CD4-positive, alpha-beta T cell treated with Interleukin-6 at 100 ng/mL for 8 hours (primary cell): ENCODE data around the gene RSF1.
A peak's percentile ranks its signal among the peaks of the same experiment; 100 is the strongest.

ENCODE experiments used
- DNase-seq: peaks from one replicate; pipeline ENCODE4 v3.0.0-alpha.2; 2020; ENCODE audit warnings: mixed read lengths, low spot score

Gene RSF1

DNA sequence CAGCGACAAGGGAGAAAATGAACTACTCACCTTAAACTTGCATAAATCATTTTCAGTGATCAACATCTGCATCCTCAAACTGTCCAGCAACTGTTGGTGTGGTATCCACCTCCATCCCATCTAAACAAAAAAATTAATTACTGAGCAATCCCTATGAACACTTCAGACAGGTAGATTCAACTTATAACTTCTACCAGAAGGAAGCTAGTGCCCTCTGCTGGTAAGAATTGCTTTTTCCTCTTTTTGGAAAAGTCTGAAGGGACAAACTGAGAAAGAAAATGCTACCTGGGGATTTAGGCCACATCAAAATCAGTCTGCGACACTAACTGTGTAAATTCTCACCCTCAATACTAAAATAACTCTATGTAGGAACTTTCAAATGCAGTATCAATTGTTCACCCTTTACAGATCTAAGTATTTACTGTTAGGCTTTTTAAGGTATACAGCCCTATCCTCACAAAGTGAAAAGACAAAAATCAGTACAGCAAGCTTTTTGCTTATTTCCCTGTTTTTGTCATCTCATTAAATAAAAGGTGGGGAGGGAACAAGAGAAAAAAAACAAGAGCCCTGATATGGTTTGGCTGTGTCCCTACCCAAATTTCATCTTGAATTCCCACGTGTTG is 200.8 kb downstream of the RSF1 start:
- peak; percentile 37 for DNase-seq

DNA sequence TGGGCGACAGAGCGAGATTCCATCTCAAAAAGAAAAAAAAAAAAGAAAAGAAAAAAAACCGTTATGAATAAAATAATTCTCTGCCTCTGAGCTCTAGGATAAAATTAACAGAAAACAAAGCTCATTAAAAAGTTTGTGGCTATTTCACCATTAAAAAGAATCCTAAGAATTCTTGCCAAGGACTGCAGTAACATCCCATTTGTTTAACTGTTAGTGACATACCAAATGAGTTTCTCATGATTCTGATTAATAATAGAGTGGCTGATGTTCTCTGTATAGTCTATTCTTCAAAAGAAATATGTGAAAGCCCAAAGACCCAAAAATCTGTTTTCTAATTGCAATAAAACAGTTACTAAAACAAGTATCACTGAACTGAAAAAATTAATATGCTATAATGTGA is 202.6 kb downstream of the RSF1 start:
- DNase-seq, result no peak

DNA sequence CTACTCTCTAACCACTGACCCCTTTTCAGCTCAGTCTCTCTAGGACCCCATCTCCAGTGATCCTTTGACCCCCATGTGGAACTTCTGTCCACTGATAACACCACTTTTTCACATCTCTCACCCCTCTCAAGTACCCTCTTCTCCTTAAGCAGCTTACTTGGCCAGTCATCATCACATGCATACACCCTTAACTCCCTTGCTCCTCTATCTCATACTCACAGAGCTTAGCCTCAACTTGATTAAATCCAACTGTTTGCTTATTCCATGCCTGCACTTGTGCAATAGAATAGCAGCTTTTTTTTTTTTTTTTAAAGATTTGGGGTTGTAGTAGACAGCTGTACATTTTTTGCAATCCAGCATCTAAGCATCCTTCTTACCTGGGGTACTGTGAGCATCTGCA is 208.6 kb downstream of the RSF1 start:
- DNase-seq, result no peak
